ENCODE data around the gene HNF1A. TPM values are rescaled to one million over a fixed set of nuclear protein-coding genes. Genes with fewer than 3 reads are reported as not detected.

Gene HNF1A
- polyA plus RNA-seq, 1 donor (not counting 4 experiments of a cell fraction or from before 2014, with no cell fraction given): not detected

GRCh38 chr12:120981407-120981941 is 3.1 kb downstream of the HNF1A start:
- no peaks in the 10 kb centered on the region for H3K79me2 ChIP-seq (ENCODE audit: control insufficient read depth, insufficient read depth, low read length)
- peaks cover under 1% of the 10 kb centered on the region for H3K4me1 ChIP-seq (ENCODE audit: control insufficient read depth, extremely low read depth, insufficient read depth, low read length)
- no peak overlapping the region for H2AFZ ChIP-seq (ENCODE audit: control insufficient read depth, low read length)
- DNase-seq (ENCODE audit: low read depth, low spot score): no peak
- H3K36me3 ChIP-seq (ENCODE audit: control insufficient read depth in 2 of 2, extremely low read depth in 1 of 2, insufficient read depth in 2 of 2, low read length in 2 of 2): no peaks in the 10 kb centered on the region
- H3K4me3 ChIP-seq (ENCODE audit: control insufficient read depth in 2 of 3, extremely low read depth in 1 of 3, insufficient read depth in 2 of 3, low read depth in 1 of 3, low read length in 3 of 3): no peak overlapping the region
- no peaks in the 10 kb centered on the region for H3K27me3 ChIP-seq (ENCODE audit: control insufficient read depth, extremely low read depth, insufficient read depth, low read length)
- H3K9me1 ChIP-seq (ENCODE audit: control insufficient read depth, extremely low read depth, insufficient read depth, low read length): no peaks in the 10 kb centered on the region
- no peak overlapping the region for H3K4me2 ChIP-seq (ENCODE audit: control insufficient read depth, extremely low read depth, insufficient read depth, low read depth, low read length)
- H3K27ac ChIP-seq (ENCODE audit: control insufficient read depth, insufficient read depth, low read length): no peak overlapping the region
- no peak overlapping the region for H3K9ac ChIP-seq (ENCODE audit: control insufficient read depth, extremely low read depth, insufficient read depth, low read length)
- no peaks in the 10 kb centered on the region for H4K20me1 ChIP-seq (ENCODE audit: control insufficient read depth, extremely low read depth, insufficient read depth, low read length)
- dilution Hi-C loops (cut with MboI; ENCODE audit: extremely low pct_ligation_motif_present, low sequenced_read_pairs): no loop called here
- FAIRE-seq: no peak
- no peaks in the 10 kb centered on the region for H3K9me3 ChIP-seq (ENCODE audit: control insufficient read depth, low read depth, low read length)
- TF ChIP-seq, protein P1, sequence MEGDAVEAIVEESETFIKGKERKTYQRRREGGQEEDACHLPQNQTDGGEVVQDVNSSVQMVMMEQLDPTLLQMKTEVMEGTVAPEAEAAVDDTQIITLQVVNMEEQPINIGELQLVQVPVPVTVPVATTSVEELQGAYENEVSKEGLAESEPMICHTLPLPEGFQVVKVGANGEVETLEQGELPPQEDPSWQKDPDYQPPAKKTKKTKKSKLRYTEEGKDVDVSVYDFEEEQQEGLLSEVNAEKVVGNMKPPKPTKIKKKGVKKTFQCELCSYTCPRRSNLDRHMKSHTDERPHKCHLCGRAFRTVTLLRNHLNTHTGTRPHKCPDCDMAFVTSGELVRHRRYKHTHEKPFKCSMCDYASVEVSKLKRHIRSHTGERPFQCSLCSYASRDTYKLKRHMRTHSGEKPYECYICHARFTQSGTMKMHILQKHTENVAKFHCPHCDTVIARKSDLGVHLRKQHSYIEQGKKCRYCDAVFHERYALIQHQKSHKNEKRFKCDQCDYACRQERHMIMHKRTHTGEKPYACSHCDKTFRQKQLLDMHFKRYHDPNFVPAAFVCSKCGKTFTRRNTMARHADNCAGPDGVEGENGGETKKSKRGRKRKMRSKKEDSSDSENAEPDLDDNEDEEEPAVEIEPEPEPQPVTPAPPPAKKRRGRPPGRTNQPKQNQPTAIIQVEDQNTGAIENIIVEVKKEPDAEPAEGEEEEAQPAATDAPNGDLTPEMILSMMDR (optimal IDR thresholded peaks at IDR 0.05 in 1 of 3, IDR thresholded peaks at IDR 0.05 in 1 of 3, conservative IDR thresholded peaks at IDR 0.05 in 1 of 3; ENCODE audit: extremely low read depth in 1 of 3, insufficient read depth in 2 of 3, low read length in 3 of 3): no peak

GRCh38 chr12:120982659-120983058 is 4.3 kb downstream of the HNF1A start:
- Histone ChIP-seq H3K27me3 (ENCODE audit: control insufficient read depth, extremely low read depth, insufficient read depth, low read length) (no peaks in the 10 kb centered on the region), H3K9ac (ENCODE audit: control insufficient read depth, extremely low read depth, insufficient read depth, low read length) (no peak overlapping the region), H3K9me3 (ENCODE audit: control insufficient read depth, low read depth, low read length) (no peaks in the 10 kb centered on the region), H2AFZ (ENCODE audit: control insufficient read depth, low read length) (no peak overlapping the region), H3K4me1 (ENCODE audit: control insufficient read depth, extremely low read depth, insufficient read depth, low read length) (no peaks in the 10 kb centered on the region), H3K27ac (ENCODE audit: control insufficient read depth, insufficient read depth, low read length) (no peak overlapping the region), H3K4me3 (ENCODE audit: control insufficient read depth in 2 of 3, extremely low read depth in 1 of 3, insufficient read depth in 2 of 3, low read depth in 1 of 3, low read length in 3 of 3) (no peak overlapping the region), H4K20me1 (ENCODE audit: control insufficient read depth, extremely low read depth, insufficient read depth, low read length) (no peaks in the 10 kb centered on the region), H3K79me2 (ENCODE audit: control insufficient read depth, insufficient read depth, low read length) (no peaks in the 10 kb centered on the region), H3K9me1 (ENCODE audit: control insufficient read depth, extremely low read depth, insufficient read depth, low read length) (no peaks in the 10 kb centered on the region), H3K4me2 (ENCODE audit: control insufficient read depth, extremely low read depth, insufficient read depth, low read depth, low read length) (no peak overlapping the region), H3K36me3 (ENCODE audit: control insufficient read depth in 2 of 2, extremely low read depth in 1 of 2, insufficient read depth in 2 of 2, low read length in 2 of 2) (no peaks in the 10 kb centered on the region)
- no peak for TF ChIP-seq EZH2 (IDR thresholded peaks at IDR 0.05; ENCODE audit: low read length)
- TF ChIP-seq, protein P1 (optimal IDR thresholded peaks at IDR 0.05 in 1 of 3, IDR thresholded peaks at IDR 0.05 in 1 of 3, conservative IDR thresholded peaks at IDR 0.05 in 1 of 3; ENCODE audit: extremely low read depth in 1 of 3, insufficient read depth in 2 of 3, low read length in 3 of 3): no peak
- no peak for FAIRE-seq
- dilution Hi-C loops (cut with MboI; ENCODE audit: extremely low pct_ligation_motif_present, low sequenced_read_pairs): no loop called here
- no peak for DNase-seq (ENCODE audit: low read depth, low spot score)
